ENCODE results near the gene USP10. TPM values are rescaled to one million over a fixed set of nuclear protein-coding genes. Genes with fewer than 3 reads are reported as not detected.

Gene USP10
- total RNA-seq, 1 experiment from 2014 or later: 203 TPM

DNA sequence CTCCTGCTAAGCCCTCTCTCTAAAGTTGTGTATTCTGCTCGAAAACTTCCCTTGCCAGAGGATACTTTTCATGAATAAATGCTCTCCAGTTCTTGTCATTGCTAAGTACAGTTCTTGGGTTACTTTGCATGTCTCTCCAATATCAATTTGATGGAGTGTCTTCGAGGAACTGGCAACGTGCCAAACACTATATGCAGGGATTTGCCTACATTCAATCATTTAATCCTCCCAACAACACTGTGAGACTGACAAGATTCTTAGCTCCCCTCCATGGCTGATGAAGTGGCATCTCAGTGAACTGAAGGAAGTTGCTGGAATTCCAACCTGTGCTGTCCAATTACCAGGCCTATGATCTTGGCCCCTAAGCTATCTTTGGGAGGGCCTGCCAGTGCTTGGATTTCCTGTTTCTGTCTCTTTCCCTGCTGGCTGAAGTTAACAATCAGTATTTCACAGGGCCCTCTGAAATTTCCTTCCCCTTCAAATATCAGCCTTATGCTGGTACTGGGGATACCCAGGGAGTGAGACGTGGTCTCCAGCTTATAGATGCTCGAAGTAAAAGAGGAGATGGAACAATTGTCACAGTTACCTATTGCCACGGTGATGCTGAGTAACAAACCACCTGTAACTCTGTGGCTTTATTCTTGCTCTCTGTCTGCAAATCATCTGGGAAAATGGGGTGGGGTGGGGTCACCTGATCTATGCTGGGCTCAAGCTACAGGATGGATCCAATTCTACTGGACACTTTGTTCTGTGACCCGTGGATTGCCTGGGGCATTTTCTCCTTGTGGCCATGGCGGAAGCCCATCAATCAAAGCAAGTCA is 100.6 kb downstream of the USP10 start:
- no peak overlapping the region for H3K27ac ChIP-seq (ENCODE audit: insufficient read length, low read depth, low read length)
- WGBS (ENCODE audit: extremely low coverage, insufficient read length, low lambda C conversion rate): no CpG with 5 or more reads among the region's 8 CpGs
- no peaks in the 10 kb centered on the region for H3K27me3 ChIP-seq (ENCODE audit: insufficient read depth, low read length)
- no peak overlapping the region for H4K8ac ChIP-seq (replicated peaks; ENCODE audit: insufficient read length, low read depth, low read length)
- no peaks in the 10 kb centered on the region for H3K79me1 ChIP-seq (ENCODE audit: insufficient read depth, low read depth, low read length, poor library complexity, severe bottlenecking)
- H4K5ac ChIP-seq (ENCODE audit: insufficient read length, low read depth, low read length): no peak overlapping the region
- H2BK20ac ChIP-seq (ENCODE audit: low read depth, low read length, poor library complexity, severe bottlenecking): no peak overlapping the region
- H3T11ph ChIP-seq (ENCODE audit: low read length): no peak overlapping the region
- no peak overlapping the region for H3K18ac ChIP-seq (ENCODE audit: insufficient read length, low read depth, low read length)
- H2AFZ ChIP-seq (ENCODE audit: low read length): no peak overlapping the region
- H3K56ac ChIP-seq (ENCODE audit: insufficient read length, low read depth, low read length): no peak overlapping the region
- no peak overlapping the region for H2AK5ac ChIP-seq (ENCODE audit: insufficient read length, low read length)
- Mint-ChIP-seq H3K36me3 (ENCODE audit: insufficient read depth in 1 of 3, low read depth in 3 of 3) (peaks cover 0 to 3% (median 0%) of the 10 kb centered on the region in 3 experiments; a peak in 2 of 7 replicates), H3K9me3 (peaks cover 3% of the 10 kb centered on the region in 2 experiments; a peak in 2 of 5 replicates), H3K4me3 (no peak overlapping the region), H3K27me3 (ENCODE audit: low read depth) (peaks cover under 1% of the 10 kb centered on the region), H3K4me1 (peaks cover 6% of the 10 kb centered on the region in 2 experiments), H3K27ac (no peak overlapping the region)
- H3K23ac ChIP-seq (ENCODE audit: insufficient read length, low read depth, low read length): no peak overlapping the region
- no peak overlapping the region for H2BK12ac ChIP-seq (ENCODE audit: insufficient read length, low read depth, low read length)
- no peaks in the 10 kb centered on the region for H3K4me1 ChIP-seq (ENCODE audit: insufficient read depth, low read length)
- no peak overlapping the region for H3K4ac ChIP-seq (ENCODE audit: low read depth, low read length)
- H3K4me2 ChIP-seq (ENCODE audit: insufficient read depth, insufficient read length, low read length): no peak overlapping the region
- no peak overlapping the region for H2BK15ac ChIP-seq (ENCODE audit: low read depth, low read length)
- no peaks in the 10 kb centered on the region for H3K9me3 ChIP-seq (ENCODE audit: control insufficient read depth, low read depth, low read length)
- H4K91ac ChIP-seq (ENCODE audit: insufficient read length, low read depth, low read length): no peak overlapping the region
- no peaks in the 10 kb centered on the region for H4K20me1 ChIP-seq (ENCODE audit: control insufficient read depth, insufficient read depth, insufficient read length)
- H3K79me2 ChIP-seq (ENCODE audit: insufficient read depth, low read length): no peaks in the 10 kb centered on the region
- no peak overlapping the region for H3K9ac ChIP-seq (ENCODE audit: extremely low read depth, insufficient read length, low read length)
- TF ChIP-seq, protein P1, sequence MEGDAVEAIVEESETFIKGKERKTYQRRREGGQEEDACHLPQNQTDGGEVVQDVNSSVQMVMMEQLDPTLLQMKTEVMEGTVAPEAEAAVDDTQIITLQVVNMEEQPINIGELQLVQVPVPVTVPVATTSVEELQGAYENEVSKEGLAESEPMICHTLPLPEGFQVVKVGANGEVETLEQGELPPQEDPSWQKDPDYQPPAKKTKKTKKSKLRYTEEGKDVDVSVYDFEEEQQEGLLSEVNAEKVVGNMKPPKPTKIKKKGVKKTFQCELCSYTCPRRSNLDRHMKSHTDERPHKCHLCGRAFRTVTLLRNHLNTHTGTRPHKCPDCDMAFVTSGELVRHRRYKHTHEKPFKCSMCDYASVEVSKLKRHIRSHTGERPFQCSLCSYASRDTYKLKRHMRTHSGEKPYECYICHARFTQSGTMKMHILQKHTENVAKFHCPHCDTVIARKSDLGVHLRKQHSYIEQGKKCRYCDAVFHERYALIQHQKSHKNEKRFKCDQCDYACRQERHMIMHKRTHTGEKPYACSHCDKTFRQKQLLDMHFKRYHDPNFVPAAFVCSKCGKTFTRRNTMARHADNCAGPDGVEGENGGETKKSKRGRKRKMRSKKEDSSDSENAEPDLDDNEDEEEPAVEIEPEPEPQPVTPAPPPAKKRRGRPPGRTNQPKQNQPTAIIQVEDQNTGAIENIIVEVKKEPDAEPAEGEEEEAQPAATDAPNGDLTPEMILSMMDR (conservative IDR thresholded peaks at IDR 0.05): no peak
- DNase-seq: no peak
- no peaks in the 10 kb centered on the region for H3K23me2 ChIP-seq (ENCODE audit: insufficient read length, low read depth, low read length, poor library complexity, severe bottlenecking)
- H2BK5ac ChIP-seq (ENCODE audit: insufficient read length, low read length): no peak overlapping the region
- no peak overlapping the region; the same call in 1 of the 2 replicates for H3K14ac ChIP-seq (ENCODE audit: insufficient read depth, low read length)
- no peak overlapping the region for H2BK120ac ChIP-seq (ENCODE audit: low read depth, low read length, poor library complexity, severe bottlenecking)

Measured in H9 (cell line).